DMS114 treated with DMSO at 0.1 percent for 48 hours (cell line): ENCODE data around the gene SLC19A1.

Experiments
- DNase-seq: peaks from one replicate; lab custom pipeline; 2025; ENCODE audit not compliant: unreplicated experiment; lab: John Stamatoyannopoulos, UW

SLC19A1 gene

DNA sequence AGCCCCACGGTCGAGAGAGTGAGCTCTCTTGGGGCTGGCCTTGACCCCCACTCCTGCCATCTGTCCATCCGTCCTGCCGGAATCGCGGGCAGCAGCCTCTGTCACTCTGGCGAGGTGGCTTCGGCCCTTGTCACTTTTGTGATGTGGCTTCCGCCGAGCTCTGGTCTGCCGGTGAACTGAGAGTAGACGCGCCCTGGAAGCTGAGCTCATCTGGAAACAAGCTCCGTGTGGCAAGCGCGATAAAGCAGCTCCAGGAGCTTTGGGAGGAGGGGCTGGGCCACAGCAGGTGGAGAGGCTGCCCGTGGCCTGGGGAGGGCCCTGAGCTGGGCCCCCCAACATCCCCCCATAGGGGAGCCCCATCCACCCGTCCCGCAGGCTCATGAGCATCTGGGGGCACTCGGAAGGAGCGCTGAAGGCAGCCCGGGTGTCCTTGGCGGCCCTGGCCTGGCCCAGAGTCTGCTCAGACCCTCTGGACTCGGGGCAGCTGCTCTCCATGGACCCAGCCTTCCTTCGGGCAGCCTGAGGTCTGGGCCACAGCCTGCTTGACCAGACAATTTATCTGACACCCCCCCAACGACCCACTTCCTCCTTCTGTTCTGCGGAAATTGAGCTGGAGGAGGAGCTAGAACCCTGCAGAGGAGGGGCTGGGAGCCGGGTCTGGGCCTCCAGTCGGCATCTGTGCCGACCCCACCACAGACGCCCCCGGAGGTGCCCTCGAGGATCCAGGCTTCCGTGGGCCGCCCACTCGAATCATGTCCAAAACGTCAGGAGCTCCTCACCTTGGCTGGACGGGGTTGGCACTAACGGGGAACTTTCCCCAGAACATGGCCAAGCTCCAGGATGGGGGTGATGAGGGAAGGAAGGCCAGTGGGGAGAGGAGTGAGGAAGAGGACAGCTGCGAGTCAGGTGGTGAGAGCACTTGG lies 59.1 kb downstream of the SLC19A1 start:
- DNase-seq, result no peak

DNA sequence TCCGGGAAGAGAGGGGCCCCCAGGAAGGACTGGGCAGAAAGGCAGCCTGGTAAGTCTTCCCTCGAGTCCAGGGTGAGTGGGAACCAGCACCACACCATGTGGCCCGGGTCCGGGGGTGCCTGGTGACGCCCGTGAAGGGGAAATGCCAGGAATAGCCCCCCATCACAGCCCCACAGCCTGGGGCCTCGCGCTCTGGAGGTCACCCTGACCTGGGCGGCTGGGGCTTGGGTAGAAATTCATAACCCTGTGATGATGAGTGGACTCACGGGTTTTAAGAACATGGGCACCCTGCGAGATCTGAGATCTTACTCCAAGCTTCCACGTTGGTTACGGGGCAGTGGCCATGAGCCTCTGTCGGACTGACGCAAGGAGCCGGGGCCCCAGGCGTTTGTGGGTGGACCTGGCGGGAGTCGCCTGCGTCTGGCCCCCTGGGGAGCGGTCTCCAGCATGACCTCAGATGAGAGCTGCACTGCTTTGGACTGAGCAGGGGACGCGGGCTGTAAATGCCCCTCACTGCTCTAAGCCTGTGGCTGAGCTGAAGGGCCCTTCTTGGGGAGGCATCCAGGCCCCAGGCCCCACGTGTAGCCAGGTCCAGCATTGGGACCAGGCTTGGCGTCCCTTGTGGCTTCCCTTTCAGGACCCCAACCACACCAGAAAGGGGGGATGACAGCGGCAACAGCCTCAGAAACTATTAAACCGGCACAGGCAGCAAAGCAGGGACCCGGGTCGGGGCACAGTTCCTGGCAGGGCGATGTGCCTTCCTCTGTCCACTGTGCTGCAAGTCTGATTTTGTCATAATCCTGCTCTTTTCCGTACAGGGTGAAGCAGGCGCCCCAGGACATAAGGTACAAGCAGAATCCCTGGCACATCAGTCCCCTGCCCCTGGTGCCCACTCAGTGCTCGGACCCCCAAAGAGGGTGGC lies 60.0 kb downstream of the SLC19A1 start:
- no peak for DNase-seq

DNA sequence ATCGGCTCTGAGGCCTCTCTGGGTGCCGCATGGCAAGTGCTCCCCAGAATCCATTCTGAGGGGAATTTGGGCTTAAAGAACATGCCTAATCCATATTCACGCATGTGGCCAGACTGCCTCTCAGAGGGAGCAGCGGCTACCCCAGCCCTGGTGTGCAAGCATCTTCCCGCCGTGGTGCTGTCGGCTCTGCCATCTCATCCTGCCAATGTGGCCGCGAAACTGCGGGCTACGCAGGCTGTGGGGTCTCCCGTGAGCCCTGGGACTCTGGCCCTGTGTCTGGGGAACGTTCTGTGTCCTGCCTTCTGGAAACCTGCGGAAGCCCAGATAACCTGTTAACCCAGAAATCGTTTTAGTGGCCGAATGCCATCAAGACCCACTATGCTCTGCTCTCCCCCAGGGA lies 60.7 kb downstream of the SLC19A1 start:
- DNase-seq, result no peak

DNA sequence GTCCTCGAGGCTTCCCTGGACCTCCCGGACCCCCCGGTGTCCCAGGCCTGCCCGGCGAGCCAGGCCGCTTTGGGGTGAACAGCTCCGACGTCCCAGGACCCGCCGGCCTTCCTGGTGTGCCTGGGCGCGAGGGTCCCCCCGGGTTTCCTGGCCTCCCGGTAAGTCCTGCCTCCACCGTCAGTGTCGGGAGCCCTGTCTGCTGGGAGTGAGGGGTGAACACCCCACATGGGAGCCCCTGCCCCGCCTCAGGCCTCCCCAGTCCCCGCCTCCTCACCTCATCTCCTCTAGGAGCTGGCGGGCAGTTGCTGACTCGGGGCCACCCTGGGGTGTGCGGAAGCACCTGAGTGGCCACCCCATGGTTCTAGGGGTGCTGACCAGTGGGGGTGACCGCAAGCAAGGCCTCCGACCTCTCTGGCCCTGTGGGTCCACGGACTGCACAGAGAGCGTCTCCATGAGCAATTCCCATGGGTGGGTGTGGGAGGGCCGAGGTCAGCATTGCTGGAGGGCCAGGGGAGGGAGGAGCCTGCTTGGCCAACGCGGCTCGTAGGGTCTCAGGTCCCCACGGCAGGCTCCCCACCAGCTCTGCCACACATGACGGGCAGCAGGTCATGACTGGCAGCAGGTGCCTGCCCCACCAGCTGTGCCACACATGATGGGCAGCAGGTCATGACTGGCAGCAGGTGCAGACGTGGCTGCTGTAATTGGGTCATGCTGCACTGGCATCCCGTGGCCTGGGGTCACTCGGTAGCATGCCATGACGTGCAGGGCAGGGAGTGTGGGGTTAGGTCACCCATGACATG lies 61.3 kb downstream of the SLC19A1 start:
- no peak for DNase-seq

DNA sequence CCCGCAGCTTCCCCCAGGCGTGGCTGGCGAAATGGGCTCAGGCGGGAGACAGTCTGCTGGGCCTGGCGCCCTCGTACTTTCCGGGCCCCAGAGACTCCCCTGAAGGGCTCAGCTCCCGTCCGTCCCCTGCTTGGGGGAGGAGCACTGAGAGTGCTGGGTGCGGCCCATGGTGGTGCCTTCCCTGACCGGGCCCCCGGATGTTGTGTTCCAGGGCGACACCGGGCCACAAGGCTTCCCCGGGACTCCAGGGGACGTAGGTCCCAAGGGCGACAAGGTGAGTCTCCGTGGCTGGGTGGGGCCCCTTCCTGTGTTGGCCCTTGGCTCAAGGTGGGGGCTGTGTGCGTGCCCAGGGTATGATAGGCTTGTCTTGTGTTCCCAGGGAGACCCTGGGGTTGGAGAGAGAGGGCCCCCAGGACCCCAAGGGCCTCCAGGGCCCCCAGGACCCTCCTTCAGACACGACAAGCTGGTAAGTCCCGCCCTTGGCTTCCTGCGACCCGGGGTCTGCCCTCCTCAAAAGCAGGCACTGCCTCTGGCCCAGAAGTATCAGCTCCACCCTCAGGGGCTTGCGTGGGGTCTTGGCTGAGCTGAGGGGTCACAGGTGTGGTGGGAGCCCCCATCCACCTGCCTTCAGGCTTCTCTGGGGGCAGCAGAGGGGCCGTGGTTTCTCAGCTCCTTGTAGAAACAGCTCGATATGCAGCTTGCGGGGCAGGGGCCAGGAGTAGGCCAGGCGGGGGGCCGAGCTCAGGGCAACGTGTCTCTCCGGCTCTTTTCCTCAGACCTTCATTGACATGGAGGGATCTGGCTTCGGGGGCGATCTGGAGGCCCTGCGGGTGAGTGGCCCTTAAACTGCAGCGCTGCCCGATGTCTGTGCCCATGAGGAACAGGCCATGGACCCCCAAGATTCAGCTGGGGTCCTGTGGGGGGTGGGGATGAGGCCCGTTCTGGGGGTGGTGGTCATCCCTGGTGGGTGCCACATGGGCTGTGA lies 62.3 kb downstream of the SLC19A1 start:
- DNase-seq, result no peak

DNA sequence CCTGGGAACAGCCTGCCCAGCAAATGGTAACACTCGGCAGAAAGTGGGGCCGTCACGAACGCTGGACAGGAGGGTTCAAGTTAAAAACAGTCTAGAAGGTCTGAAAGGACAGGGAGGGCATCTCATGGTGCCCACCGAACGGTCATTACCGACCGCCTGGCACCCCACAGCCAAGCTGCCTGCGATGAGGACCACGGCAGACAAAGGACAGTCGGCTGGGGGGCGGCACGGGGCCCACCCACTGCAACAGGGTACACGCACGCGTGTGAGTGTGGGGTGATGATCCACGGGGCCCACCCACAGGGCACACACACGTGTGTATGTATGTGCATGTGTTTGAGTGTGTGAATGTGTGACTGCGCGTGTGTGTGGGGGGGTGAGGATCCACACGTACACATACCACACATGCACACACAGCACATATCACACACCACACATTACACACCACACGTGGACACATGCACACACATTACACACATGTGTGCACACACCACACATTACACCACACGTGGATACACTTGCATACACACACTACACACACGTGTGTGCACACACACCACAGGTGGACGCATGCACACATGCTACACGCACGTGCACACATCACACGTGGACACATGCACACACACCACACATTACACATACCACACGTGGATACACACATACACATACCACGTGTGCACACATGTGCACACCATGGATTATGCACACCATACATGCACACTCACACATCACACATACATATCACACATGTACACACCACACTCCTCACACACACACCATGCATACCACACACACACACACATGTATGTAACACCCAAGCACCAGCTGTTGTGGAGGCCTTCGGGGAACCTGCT lies 63.2 kb downstream of the SLC19A1 start:
- no peak for DNase-seq

DNA sequence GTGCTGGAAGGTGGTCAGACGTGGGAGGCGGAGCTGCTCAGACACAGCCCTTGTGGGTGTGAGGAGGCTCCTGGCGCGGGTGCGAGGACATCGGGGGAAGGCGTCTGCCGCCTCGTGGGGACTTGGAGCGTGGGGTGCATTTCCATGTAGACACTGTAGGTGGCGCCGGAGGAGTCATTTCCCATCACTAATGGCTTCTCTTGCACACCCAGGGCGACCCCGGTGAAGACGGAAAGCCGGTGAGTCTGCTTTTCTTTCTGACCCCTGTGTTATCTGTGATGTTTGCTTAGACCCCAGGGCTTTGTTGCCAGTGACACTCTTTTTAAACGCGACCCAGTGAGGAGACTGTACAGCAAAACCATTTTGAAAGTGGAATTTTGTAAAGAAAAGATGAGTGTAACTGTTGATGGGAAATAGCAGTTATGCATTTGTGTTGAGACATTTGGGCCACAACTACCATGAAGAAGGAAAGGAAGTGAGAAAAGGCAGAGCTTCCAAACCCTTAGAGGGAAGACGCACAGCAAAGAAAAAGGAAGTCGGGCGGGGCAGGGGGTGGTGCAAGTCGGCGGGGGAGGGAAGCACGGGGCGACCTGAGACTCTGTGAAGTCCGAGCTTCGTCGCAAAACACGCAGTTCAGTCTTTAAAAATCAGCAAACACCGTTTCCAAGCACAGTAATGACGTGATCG lies 64.0 kb downstream of the SLC19A1 start:
- no peak for DNase-seq

DNA sequence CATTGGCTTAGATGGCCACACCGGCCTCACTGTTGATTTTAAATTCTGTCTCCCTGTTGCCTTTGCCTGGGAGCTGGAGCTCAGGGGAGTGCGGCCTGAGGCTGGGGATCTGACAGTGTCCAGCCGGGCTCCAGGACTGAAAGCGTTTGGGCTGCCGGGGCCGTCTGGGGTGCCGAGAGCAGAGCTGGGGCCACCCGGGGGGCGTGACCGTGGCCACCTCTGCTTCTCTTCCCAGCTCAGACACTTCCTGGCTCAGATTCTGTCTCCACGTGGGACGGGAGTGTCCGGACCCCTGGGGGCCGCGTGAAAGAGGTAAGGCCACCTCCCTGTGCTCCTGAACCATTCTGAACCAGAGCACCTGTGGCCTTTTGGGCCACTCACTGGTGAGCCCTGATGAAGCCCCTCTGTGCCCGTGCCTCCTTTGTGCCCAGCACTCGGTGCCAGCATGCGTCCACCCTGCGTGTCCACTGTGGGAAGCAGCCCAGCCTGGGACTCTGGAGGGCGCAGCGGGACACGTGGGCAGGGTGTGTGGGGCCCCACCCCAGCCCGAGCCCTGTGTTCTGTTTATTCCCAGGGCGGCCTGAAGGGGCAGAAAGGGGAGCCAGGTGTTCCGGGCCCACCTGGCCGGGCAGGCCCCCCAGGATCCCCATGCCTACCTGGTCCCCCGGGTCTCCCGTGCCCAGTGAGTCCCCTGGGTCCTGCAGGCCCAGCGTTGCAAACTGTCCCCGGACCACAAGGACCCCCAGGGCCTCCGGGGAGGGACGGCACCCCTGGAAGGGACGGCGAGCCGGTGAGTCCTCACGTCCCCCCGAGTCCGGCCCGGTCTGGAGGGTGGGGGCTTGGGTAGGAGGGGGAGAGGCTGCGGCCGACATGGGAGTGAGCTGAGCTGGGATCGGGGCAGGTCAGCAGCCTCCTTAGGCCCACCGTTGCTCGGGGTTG lies 64.8 kb downstream of the SLC19A1 start:
- no peak for DNase-seq

DNA sequence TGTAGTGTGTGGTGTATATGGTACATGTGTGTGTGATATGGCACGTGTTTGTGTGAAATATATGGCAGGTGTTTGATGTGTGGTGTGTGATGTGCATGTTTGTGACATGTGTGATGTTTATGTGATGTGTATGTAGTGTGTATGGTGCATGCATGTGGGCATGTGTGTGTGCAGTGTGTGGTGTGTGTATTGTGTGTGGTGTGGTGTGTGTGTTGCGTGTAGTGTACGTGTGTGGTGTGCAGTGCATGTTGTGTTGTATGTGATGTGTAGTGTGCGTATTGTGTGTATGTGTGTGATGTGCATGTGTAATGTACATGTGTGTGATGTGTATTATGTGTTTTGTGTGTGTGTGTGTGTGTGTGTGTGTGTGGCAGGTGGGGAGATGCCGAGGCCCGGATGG lies 65.7 kb downstream of the SLC19A1 start:
- no peak for DNase-seq

DNA sequence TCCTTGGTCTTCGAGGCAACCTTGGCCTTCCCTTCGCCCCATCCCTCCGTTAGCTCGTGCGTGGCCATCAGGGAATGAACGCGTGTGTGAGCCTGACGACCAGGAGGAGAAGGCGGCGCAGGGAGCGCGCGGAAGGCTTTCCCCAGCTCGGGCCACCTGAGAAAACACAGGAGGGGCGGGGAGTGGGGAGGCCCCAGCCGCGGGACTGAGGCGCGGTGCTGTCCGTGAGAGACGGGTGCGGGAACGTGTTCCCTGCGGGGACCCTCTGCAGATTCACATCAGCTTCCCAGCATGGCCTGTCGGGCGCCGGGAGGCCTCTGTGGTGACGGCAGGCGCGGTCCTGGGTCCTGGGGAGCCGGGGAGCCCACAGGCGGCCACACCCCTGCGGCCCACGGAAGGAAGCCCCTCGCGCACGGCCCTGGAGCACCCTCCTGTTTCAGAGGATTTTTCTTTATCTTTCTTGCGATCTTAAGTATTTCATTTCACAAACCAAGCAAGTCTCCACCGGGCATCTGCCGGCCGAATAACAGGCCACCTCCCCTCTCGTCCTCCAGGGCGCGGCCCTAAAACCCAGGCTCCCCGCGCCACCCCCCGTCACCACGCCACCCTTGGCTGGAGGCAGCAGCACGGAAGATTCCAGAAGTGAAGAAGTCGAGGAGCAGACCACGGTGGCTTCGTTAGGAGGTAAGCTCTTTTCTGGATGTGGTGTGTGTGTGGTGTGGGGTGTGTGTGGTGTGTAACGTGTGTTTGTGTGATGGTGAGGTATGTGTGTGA lies 66.3 kb downstream of the SLC19A1 start:
- DNase-seq, result no peak

DNA sequence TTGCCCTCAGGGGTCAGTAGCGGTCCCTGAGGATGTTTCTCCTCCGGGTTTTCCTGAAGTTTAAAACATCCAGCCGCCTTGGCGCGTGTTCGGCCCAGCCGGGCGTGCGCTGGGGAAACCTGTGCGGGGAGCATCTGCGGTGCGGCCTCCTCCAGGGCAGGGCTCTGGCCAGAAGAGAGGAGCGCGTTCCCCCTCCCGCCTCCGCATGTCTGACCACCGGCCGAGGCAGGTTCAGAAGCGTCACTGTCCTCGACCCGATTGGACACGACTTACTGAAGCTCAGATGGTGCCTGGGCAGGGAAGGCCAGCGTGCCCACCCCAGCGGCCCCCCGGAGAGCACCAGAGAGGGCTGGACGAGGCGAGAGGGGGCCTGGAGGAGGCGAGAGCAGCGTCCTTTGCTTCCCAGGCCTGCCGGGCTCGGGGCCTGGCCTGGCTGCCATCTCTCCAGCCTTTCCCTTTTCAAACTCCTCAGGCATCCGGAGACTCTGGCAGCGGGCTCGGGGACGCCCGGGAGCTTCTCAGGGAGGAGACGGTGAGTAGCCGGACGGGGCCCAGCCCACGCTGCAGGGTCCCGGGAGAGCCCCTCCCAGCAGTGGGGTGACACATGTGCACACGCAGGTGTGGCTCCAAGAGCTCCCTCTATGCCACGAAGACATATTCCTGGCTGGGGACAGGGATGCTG lies 67.1 kb downstream of the SLC19A1 start:
- no peak for DNase-seq

DNA sequence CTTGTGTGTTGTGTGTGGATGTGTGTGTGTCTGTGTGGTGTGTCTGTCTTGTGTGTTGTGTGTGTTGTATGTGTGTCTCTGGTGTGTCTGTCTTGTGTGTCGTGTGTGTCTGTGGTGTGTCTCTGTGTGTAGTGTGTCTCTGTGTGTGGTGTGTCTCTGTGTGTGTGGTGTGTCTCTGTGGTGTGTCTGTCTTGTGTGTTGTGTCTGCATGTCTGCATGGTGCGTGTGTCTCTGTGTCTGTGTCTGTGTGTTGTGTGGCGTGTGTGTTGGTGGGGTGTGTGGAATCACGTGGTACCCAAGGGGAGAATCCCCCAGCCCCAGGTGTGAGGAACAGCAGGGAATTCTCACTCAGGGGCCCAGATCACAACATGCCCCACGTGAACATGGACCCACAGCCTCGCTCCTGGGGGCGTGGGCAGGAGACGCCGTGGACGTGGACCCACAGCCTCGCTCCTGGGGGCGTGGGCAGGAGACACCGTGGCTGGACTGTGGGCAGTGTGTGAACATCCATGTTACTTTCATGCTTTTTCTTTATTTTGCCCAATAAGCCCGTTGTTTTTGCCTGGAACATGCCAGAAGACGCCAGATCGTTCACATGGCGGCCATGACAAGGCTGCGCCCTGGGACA lies 67.8 kb downstream of the SLC19A1 start:
- DNase-seq, result no peak

DNA sequence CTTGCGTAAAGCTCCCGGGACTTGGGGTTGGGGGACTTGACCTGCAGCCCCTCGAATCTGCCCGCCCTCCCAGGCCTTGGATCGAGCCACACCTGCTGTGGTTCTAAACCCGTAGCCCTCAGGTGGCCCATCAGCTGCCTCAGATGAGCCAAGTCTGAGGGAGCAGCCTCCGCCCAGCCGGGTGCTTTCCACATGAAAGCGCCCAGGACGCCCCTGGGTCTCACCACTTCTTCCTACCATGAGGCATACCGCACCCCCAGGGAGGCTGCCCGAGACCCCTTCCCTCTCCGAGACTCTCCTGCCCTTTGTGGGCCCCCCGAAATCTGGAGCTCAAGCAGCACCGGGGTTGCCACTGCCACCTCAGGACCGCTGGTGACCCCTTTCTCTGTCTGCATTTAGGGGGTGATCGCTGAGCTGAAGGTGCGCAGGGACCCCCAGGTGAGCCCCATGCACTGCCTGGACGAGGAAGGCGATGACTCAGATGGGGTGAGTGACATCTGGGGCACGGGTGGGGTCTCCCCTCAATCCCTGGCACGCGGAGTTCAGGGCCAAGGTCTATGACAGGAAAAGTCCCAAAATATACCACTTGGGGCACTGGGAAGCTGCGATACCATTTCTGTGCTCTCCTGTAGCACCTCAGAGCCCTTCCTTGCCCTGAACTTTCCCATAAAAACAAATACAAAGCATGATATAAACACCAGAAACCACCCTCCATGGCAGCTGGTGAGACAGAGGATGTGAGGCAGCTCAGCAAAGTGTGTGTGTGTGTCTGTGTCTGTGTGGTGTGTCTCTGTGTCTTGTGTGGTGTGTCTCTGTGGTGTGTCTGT lies 68.5 kb downstream of the SLC19A1 start:
- no peak for DNase-seq

DNA sequence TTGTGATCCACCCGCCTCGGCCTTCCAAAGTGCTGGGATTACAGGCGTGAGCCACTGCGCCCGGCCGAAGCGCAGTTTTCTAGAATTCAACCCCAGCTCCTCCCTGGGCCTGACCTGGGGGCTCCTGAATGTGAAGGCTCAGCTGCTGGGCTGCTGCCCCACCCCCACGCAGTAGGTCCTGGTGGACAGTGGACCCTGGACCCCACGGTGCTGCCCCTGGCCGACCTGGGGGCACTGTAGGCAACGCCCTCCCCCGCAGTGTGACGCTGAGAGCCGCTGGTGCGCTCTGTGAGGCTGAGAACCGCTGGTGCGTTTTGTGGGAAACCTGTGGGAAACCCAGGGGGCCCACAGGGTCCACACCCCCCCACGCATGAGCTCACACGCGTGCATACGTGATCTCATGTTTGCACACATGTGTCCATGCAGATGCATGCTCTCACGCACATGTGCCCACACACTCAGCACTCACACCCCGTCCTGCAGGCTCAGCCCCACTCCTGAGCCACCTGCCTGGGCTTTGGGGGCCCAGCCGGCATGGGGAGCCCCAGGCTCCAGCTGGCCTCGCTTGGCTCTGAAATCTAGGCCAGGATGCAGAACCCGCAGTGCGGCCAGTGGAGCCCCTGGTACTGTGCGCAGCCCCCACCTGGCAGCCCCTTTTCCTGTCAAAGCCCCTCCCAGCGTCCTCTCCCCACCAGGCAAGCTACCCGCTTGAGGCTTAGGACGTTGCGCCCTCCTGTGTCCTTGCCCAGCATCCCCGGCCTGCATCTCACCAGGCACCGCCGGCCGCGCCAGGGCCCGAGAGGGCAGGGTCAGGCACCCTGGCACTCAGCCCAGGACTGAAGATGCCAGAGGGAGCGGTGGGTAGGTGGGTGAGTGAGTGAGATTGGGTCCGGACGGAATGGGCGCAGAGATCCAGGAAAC lies 69.5 kb downstream of the SLC19A1 start:
- DNase-seq, result no peak
